GM12872 (cell line): ENCODE results near the gene EARS2.

Experiments used
- CTCF ChIP-seq: IDR thresholded peaks from 3 replicates; pipeline ENCODE4 v1.5.1; 2011; ENCODE audit warnings: low read depth, mild to moderate bottlenecking, low read length, moderate library complexity; ENCODE audit not compliant: insufficient read depth

EARS2 gene

GRCh38 chr16:23480257-23480656 lies 76.9 kb downstream of the EARS2 start:
- TF ChIP-seq CTCF, result no peak

GRCh38 chr16:23479138-23479537 lies 78.0 kb downstream of the EARS2 start:
- no peak for TF ChIP-seq CTCF

GRCh38 chr16:23478566-23478965 lies 78.6 kb downstream of the EARS2 start:
- no peak for TF ChIP-seq CTCF

GRCh38 chr16:23476289-23476688 lies 80.9 kb downstream of the EARS2 start:
- TF ChIP-seq CTCF, result no peak
